ENCODE results near the gene TIMP3. TPM values are rescaled to one million over a fixed set of nuclear protein-coding genes. Genes with fewer than 3 reads are reported as not detected.

TIMP3 gene
- total and polyA plus RNA-seq, 2 experiments from 2014 or later: 85.9 to 91.3 TPM

- peak in 1 of 2 donors; percentile 45 for DNase-seq (ENCODE audit: low read depth in 1 of 2, low spot score in 1 of 2)
- peak overlapping the region; percentile 78 for H3K27ac ChIP-seq
Measured at GRCh38 chr22:32830473-32830872, 29.0 kb downstream of the TIMP3 start.

GRCh38 chr22:32830957-32831356 is 29.5 kb downstream of the TIMP3 start:
- Histone ChIP-seq H3K36me3 (no peaks in the 10 kb centered on the region), H3K4me3 (no peak overlapping the region), H3K9me3 (ENCODE audit: low read depth) (no peaks in the 10 kb centered on the region), H3K27ac (peak overlapping the region; percentile 78), H3K4me1 (ENCODE audit: low read depth) (peaks cover 51% of the 10 kb centered on the region), H3K27me3 (no peaks in the 10 kb centered on the region)
- DNase-seq (ENCODE audit: low read depth in 1 of 2, low spot score in 1 of 2): no peak
- no peak for TF ChIP-seq CTCF (IDR thresholded peaks at IDR 0.05; ENCODE audit: low read depth, low read length)

More at GRCh38 chr22:32830473-32830872, 29.0 kb downstream of the TIMP3 start:
- Histone ChIP-seq H3K9me3 (ENCODE audit: low read depth) (no peaks in the 10 kb centered on the region), H3K27me3 (no peaks in the 10 kb centered on the region), H3K4me3 (no peak overlapping the region), H3K36me3 (no peaks in the 10 kb centered on the region), H3K4me1 (ENCODE audit: low read depth) (peaks cover 51% of the 10 kb centered on the region)
- TF ChIP-seq CTCF (IDR thresholded peaks at IDR 0.05; ENCODE audit: low read depth, low read length): no peak

GRCh38 chr22:32831584-32831983 is 30.1 kb downstream of the TIMP3 start:
- TF ChIP-seq CTCF (IDR thresholded peaks at IDR 0.05; ENCODE audit: low read depth, low read length): no peak
- H3K36me3 ChIP-seq: no peaks in the 10 kb centered on the region
- H3K27me3 ChIP-seq: no peaks in the 10 kb centered on the region
- H3K27ac ChIP-seq: no peak overlapping the region
- H3K9me3 ChIP-seq (ENCODE audit: low read depth): no peaks in the 10 kb centered on the region
- H3K4me1 ChIP-seq (ENCODE audit: low read depth): peaks cover 45% of the 10 kb centered on the region
- DNase-seq (ENCODE audit: low read depth in 1 of 2, low spot score in 1 of 2): no peak
- no peak overlapping the region for H3K4me3 ChIP-seq

- Histone ChIP-seq H3K27me3 (no peaks in the 10 kb centered on the region), H3K36me3 (no peaks in the 10 kb centered on the region), H3K4me3 (no peak overlapping the region), H3K9me3 (ENCODE audit: low read depth) (no peaks in the 10 kb centered on the region), H3K4me1 (ENCODE audit: low read depth) (peaks cover 40% of the 10 kb centered on the region), H3K27ac (no peak overlapping the region)
- DNase-seq (ENCODE audit: low read depth in 1 of 2, low spot score in 1 of 2): no peak
- TF ChIP-seq CTCF (IDR thresholded peaks at IDR 0.05; ENCODE audit: low read depth, low read length): no peak
Measured at GRCh38 chr22:32832174-32832573, 30.7 kb downstream of the TIMP3 start.

- TF ChIP-seq CTCF (IDR thresholded peaks at IDR 0.05; ENCODE audit: low read depth, low read length): peak; percentile 61
- H3K4me1 ChIP-seq (ENCODE audit: low read depth): peaks cover 31% of the 10 kb centered on the region
- no peaks in the 10 kb centered on the region for H3K9me3 ChIP-seq (ENCODE audit: low read depth)
- H3K27me3 ChIP-seq: no peaks in the 10 kb centered on the region
- H3K36me3 ChIP-seq: no peaks in the 10 kb centered on the region
- no peak overlapping the region for H3K27ac ChIP-seq
- H3K4me3 ChIP-seq: no peak overlapping the region
- DNase-seq (ENCODE audit: low read depth in 1 of 2, low spot score in 1 of 2): peak in 1 of 2 donors; percentile 31
Measured at GRCh38 chr22:32836280-32837123, 35.0 kb downstream of the TIMP3 start.

Data from cardiac muscle cell (in vitro differentiated cells and primary cell).